GM19351 (cell line): ENCODE results near the gene RASSF8.

Source experiments
- ATAC-seq: cut with Tn5 transposase; IDR thresholded peaks from one replicate; pipeline ENCODE4 v1.9.1; 2021; ENCODE audit warnings: mild to moderate bottlenecking, moderate library complexity; ENCODE audit not compliant: unreplicated experiment

Gene RASSF8

GRCh38 chr12:25960961-25961360, 2.5 kb downstream of the RASSF8 start:
- ATAC-seq, result no peak

GRCh38 chr12:25962932-25963525, 4.5 kb downstream of the RASSF8 start:
- no peak for ATAC-seq

GRCh38 chr12:25965682-25966081, 7.2 kb downstream of the RASSF8 start:
- ATAC-seq, result no peak

GRCh38 chr12:25970082-25970481, 11.6 kb downstream of the RASSF8 start:
- no peak for ATAC-seq

GRCh38 chr12:25970916-25971653, 12.6 kb downstream of the RASSF8 start:
- ATAC-seq, result no peak

- no peak for ATAC-seq
Observed at GRCh38 chr12:25971654-25972041, 13.2 kb downstream of the RASSF8 start.

- ATAC-seq, result no peak
Observed at GRCh38 chr12:25972783-25973182, 14.3 kb downstream of the RASSF8 start.

- ATAC-seq, result no peak
Observed at GRCh38 chr12:25975179-25975578, 16.7 kb downstream of the RASSF8 start.

GRCh38 chr12:25975682-25976081, 17.2 kb downstream of the RASSF8 start:
- ATAC-seq, result no peak

- no peak for ATAC-seq
Observed at GRCh38 chr12:25976289-25976688, 17.8 kb downstream of the RASSF8 start.

- ATAC-seq, result no peak
Observed at GRCh38 chr12:25977047-25977446, 18.6 kb downstream of the RASSF8 start.

GRCh38 chr12:25979059-25979458, 20.6 kb downstream of the RASSF8 start:
- no peak for ATAC-seq

- no peak for ATAC-seq
Observed at GRCh38 chr12:25979563-25979962, 21.1 kb downstream of the RASSF8 start.

- no peak for ATAC-seq
Observed at GRCh38 chr12:25980035-25980434, 21.6 kb downstream of the RASSF8 start.

- ATAC-seq, result no peak
Observed at GRCh38 chr12:25981597-25981996, 23.1 kb downstream of the RASSF8 start.

GRCh38 chr12:25982416-25982815, 23.9 kb downstream of the RASSF8 start:
- peak; percentile 48 for ATAC-seq

GRCh38 chr12:25983625-25984024, 25.1 kb downstream of the RASSF8 start:
- ATAC-seq, result no peak

- ATAC-seq, result no peak
Observed at GRCh38 chr12:25984759-25985158, 26.3 kb downstream of the RASSF8 start.

- ATAC-seq, result no peak
Observed at GRCh38 chr12:25985316-25986175, 27.1 kb downstream of the RASSF8 start.

GRCh38 chr12:25986180-25986579, 27.7 kb downstream of the RASSF8 start:
- no peak for ATAC-seq

GRCh38 chr12:25988505-25988904, 30.0 kb downstream of the RASSF8 start:
- no peak for ATAC-seq

- ATAC-seq, result no peak
Observed at GRCh38 chr12:25990495-25990894, 32.0 kb downstream of the RASSF8 start.
